Stimulated activated CD8-positive, alpha-beta memory T cell treated with anti-CD3 and anti-CD28 coated beads, Interleukin-15, amount 100 ng/mL, for 24 hours (primary cell): ENCODE results near the gene ADAMTS17.

ENCODE experiments used
- DNase-seq: peaks from one replicate; pipeline ENCODE4 v3.0.0-alpha.2; 2020; ENCODE audit warnings: low read depth

ADAMTS17 gene

DNA sequence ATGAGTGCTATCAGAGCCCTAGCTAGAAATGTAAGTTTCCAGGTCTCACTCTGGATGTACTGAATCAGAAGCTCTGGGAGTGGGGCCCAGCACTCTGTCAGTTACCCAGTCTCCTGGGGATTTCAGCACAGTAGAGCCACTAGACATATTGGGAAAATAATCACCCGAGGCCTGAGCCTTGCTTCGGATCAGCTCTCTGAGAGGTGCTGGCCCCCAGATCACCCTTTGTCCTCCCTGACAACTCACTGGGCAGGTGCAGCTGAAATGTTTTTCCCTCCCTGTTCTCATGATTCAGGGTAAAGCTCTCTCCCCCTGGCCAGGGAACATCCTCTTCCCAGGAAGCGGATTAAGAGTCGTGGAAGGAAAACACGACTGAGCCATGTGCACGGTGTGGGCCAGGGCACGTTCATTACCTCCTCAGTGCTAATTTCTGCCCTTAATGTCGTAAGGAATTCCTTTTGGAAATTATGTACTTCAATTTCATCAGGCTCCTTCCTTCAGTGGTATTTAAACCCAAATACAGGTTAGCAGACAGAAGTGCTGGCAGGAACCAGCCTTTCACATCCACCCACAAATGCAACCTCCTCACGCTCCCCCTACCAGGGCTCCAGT, 311.8 kb downstream of the ADAMTS17 start:
- no peak for DNase-seq

DNA sequence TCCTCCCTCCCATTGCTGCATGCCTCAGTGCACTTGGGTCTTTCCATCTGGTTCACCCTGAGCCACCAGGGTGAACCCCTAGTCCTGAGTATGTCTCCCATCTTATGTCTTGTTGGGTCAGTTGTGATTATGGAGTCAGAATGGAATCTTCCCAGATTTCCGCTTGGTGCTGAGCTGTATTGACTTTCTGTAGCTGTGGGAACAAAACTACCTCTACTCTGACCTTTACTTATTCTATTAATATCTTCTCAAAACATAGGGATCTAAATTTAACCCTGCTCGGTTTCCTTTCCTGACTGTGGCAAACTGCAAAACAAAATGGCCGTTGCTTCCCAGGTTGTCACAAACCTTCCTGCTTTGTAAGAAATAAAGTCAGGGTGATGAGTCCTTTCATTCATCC, 312.7 kb downstream of the ADAMTS17 start:
- no peak for DNase-seq

DNA sequence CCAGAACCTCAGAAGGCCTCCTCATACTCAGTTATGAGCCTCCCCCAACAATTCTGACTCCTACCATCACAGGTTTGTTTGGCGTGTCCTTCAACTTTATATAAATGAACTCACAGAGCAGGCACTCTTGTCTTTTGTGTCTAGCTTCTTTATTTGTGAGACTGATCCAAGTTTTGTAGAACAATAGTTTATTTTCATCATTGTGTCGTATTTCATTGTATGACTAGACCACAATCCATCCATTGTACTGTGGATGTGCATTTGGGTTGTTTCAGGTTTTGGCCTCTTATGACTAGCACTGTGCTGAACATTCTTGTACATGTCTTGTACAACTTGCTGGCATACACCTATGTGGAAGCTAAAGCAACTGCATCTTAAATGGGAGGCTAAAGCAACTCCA, 315.7 kb downstream of the ADAMTS17 start:
- no peak for DNase-seq

DNA sequence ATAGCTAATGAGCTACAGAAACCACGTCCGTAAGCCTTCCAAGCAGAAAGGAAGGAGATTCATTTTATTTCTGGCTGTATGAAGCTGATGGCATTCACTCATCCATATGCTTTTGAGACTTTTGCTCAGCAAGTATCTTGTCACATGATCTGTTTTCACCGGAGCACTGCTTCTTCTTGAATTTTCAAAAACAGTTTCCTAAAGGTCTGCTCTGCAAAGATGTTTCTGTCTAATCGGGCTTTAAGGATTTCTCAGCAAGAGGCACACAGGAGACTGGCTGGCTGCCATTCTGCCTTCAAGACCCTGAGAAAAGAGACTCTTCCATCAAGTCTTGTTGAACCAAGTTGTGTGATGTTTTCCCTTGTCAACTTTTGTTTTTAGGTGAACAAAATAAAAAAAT, 319.0 kb downstream of the ADAMTS17 start:
- no peak for DNase-seq

DNA sequence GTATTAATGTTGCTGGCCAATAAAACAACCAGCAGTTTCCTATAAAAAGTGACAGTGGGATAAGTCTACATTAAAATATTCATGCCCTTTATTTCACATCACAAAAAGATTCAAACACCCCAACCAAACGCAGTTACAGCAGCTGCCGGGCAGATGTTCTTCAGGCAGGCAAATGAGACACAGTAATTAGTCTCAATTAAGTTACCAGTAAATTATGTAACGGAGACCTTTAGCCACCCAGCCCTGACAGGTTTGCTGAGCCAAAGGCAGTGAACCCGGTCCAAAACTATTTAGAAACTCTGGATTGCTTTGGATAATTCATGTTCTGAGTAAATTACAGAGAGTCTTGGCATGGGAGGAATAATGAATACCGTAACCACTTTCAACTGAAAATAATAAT, 319.4 kb downstream of the ADAMTS17 start:
- DNase-seq: no peak

DNA sequence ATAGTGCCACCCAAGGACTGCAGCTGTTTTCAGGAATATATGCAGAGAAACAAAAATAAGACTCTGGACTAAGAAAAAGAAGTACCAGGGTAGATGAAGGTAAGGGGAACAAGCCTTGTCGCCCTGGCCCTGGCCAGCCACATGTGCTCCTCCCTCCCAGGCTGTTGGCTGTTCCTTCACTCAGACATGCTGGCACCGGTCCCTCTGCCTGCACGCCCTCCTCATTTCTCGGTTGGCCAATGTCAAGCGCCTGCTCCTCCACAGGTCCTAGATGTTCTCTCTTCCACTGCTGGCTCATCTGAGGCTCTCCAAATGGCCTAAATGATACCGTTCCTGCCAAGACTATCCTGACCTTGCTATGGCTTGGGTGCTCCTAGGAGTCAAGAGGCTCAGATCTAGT, 320.1 kb downstream of the ADAMTS17 start:
- DNase-seq: no peak

DNA sequence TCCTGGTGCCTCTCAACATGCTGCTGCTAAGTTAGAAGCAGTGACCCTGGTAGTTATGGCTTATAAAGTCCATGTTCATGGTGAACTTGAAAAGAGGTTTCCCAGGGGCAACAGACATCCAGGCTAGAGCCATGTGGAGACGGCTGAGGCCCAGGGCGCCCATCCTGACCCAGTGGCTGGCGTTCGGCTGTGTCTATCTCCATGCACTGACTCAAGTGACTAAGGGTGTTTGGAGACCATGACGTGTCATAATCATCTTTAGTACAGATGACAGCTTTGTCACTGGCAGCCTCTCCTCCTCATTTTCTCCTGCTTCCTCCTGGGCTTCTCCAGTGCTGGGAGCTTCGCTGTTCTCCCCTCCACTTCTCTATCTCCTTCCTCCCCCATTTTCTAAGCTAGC, 321.2 kb downstream of the ADAMTS17 start:
- no peak for DNase-seq

DNA sequence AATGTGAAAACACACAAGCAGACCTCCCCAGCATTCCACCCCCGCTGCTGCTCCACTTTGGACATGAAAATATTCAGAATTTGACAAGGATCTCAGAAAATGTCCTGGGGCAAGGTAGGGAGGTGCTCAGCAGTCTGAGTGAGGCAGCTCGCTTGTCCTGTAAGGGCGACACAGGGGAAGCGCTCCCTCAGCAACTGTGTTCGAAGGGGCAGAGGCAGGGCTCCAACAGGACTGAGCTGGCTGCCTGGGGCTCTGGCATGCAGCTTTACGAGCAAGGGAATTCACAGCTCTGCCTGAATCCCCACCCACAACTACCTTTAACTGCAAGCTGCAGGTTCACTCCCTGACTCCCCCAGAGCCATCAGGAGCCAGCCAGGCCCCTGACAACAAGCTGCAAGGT, 321.6 kb downstream of the ADAMTS17 start:
- no peak for DNase-seq

DNA sequence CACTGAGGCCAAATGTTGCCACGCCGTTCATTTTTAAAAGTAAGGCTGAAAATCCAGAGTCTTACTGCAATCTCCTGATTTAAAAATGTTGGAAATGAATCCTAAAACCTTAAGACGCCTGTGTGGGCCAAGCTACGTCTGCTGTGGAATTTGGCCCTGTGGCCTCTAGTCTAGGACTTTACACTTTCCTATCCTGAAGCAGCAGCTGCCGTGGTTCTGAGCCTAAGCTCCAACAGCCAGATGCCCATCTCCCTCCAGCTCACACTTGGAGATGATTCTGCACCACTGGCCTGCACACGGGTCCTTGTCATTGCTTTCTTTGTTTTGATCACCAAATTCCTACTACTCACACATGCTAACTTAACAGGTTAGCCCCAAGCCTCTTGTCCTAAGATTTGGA, 322.2 kb downstream of the ADAMTS17 start:
- no peak for DNase-seq

DNA sequence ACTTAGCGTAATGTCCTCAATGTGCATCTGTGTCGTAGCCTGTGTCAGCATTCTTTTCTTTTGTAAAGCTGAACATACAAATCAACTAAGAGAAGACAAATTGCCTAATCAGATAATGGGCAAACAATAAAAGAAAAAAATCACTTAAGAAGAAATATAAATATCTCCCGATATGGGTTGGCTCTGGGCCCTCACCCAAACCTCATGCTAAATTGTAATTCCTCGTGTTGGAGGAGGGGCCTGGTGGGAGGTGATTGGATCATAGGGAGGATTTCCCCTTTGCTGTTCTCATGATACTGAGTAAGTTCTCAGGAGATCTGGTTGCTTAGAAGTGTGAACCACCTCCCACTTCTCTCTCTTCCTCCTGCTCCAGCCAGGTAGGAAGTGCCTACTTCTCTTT, 323.6 kb downstream of the ADAMTS17 start:
- DNase-seq: no peak

DNA sequence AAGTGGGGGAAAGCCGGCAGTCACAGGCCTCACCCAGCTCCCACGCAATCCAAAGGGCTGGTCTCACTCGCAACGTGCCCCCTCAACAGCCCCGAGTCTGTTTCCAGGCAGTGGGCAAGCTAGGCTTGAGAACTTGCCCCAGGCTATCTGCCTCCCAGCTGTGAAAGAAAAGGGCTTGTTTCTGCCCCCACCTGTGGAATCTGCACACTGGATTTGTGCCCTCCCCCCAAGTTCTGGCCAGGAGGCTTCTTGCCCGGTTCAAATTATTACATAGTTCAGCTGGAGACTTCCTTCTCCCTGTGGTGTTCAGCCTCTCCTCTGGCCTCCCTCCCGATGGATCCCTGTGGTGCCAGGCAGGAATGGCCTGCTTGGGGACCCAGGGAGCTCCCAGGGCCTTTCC, 324.6 kb downstream of the ADAMTS17 start:
- DNase-seq: no peak

DNA sequence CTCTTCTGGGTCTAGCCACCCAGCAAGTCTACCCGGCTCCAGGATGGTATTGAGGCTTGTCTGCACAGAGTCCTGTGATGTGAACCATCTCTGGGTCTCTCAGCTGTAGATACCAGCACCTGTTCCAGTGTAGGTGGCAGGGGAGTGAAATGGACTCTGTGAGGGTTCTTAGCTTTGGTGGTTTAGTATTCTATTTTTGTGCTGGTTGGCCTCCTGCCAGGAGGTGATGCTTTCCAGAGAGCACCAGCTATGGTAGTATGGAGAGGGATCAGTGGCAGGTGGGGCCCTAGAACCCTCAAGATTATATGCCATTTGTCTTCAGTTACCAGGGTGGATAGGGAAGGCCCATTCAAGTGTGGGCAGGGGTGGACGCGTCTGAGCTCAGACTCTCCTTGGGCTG, 325.1 kb downstream of the ADAMTS17 start:
- DNase-seq: no peak

DNA sequence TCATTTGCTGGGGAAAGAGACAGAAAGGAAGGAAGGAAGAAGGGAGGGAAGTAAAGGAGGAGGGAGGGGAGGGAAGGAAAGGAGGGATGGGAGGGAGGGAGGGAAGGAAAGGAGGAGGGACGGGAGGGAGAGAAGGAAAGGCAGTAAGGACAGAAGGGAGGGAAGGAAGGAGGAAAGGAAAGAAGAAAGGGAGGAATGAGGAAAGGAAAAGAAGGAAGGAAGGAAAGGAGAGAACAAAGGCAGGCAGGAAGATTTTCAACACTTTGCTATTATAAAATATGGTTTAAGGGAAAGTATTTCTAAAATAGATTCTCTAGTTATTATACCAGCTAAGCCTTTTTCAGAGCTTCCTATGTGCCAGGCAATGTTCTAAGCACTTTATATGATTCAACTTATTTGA, 330.5 kb downstream of the ADAMTS17 start:
- DNase-seq: no peak

DNA sequence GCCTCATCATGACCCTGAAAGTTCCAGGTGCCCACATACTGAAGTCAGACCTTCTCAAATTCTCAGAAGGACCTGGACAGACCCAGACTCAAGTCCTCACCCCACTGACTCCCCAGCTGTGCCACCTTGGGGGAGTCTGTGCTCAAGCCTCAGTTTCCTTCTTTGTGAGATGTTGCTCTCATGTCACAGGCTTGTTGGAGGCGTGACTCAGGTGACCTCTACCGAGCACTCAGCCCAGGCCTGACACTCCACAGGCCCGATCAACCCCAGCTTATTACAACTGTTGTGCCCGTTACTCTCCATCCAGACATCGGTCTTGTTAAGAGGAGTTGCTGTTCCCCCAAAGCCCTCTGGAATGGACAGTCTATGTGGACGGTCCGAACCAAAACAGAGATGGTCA, 332.4 kb downstream of the ADAMTS17 start:
- DNase-seq: no peak

DNA sequence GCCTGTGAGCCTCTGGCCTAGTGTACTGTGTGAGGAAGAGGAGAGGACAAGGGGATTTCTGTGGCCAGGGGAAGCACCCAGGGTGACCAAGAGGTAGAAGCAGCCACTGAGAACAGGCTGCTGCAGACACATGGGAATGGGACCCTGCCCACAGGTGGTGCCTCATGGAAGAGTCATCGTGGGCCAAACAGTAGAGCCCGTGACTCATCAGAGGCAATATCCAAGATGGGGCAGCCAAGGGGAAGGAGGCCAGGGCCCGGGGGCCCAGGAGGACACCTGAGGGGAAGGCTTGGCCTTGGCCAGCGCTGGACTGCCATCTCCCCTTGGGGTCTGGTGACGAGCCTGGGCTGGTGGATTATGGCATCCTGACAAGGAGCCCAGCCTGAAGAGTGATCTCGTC, 333.5 kb downstream of the ADAMTS17 start:
- no peak for DNase-seq

DNA sequence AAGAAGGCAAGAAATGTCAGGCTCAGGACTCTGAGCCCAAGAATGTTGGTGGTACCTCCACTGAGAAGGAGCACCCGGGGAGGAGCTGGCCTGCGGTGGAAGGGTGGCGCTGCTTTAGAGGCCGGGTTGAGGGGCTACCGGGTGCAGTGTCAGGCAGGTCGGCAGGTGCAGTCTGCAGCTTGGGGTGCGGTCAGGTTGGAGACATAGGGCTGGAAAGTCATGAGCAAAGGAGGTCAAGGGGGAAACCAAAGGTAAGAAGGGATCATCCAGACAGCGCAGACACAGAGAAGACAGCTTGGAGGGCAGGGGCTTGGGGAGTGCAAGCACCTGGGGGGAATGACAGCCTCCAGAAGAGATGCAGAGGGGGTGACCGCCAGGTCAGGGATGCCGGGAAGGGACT, 334.2 kb downstream of the ADAMTS17 start:
- DNase-seq: no peak

DNA sequence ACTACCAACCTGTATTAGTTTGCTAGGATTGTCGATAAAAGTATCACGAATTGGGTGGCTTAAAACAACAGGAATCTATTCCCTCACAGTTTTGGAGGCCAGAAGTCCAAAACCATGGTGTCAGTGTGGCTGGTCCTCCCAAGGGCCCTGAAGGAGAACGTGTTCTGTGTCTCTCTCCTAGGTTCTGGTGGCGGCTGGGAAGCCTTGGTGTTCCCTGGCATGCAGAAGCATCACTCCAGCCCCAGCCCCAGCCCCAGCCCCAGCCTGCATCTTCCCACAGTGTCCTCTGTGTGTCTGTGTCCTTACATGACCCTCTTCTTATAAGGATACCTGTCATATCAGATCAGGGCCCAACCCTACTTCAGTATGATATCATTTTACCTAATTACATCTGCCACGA, 336.1 kb downstream of the ADAMTS17 start:
- no peak for DNase-seq

DNA sequence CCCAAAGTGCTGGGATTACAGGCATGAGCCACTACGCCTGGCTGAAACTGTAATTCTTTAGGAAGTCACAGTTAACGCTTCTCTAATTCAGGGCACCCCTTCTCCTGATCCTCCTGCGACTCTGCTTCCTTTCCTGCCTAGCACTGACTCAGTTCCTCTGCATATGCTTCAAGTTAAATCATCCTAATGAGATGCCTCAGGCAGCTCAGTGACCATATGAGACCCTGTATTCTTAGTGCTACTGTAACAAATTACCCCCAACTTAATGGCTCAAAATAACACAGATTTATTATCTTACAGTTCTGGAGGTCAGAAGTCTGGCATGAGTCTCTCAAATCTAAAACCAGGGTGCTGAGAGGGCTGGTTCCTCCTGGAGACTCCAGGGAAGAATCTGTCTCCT, 336.8 kb downstream of the ADAMTS17 start:
- no peak for DNase-seq

DNA sequence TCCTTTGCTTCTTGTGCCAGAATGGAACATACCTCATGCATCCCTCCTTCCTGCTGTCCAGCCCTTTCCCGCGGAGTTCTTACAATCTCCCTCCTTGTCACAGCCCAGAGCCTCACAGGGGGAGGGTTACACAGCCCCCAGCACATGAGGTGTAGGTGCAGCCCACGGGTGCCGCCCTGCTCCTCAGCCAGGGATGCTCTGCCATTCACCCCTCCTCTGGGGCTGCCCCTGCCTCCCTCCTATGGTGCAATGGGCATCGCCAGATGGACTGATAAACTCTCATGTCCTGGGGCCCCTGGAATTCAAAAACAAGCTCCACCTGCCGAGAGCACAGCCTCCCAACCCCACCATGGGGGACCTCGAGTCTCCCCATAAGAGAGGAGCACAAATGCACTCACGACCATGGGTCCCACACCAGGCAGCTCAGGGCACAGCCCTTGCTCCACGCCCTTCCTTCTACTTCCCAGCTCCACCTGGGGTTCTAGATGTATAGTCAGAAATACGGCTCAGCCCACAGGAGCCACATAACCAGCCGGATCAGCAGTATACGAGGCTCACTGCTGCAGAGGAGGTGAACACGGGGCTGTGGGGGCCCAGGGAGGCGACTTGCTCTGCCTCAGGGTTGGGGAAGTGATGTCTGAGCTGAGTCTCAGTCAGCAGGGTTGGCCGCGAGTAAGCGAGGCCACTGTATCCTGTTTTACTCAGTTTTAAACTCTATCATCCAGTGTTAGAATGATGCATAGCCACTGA, 338.8 kb downstream of the ADAMTS17 start:
- DNase-seq: no peak

DNA sequence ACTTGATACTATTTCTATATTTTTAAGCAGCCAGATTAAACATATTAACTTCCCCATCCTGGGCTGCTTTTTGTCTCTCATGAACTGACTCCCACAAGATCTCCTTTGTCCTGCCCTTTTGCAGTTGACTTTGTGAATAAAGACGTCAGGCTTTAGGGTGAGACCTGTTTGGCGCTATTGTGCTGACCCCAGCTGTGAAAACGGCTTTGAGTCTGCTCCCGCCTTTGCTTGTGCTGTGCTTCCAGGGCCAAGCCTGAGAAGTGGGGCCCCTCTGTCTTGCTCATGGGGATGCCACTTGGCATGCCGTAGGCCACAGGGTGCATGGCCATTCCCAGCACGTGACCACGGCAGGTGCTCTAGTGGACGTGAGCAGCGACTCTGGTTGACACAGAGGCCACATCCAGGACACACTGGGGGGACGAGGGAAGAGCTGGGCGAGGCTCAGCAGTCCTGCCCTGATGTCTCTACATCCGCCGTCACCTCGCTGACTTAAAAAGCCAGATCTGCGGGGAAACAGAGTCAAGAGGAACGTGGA, 339.6 kb downstream of the ADAMTS17 start:
- DNase-seq: no peak

DNA sequence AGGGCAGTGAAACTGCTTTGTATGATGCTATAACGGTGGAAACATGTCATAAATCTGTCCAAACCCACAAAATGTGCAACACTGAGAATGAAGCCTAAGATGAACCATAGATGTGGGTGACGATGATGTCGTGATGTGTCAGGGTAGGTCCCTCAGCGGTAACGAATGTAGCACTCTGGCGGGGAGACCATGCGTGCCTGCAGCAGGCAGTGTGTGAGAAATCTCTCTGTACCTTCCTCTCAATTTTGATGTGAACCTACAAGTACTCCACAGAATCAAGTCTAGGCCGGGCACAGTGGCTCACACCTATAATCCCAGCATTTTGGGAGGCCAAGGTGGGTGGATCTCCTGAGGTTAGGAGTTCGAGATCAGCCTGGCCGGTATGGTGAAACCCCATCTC, 340.4 kb downstream of the ADAMTS17 start:
- DNase-seq: no peak

DNA sequence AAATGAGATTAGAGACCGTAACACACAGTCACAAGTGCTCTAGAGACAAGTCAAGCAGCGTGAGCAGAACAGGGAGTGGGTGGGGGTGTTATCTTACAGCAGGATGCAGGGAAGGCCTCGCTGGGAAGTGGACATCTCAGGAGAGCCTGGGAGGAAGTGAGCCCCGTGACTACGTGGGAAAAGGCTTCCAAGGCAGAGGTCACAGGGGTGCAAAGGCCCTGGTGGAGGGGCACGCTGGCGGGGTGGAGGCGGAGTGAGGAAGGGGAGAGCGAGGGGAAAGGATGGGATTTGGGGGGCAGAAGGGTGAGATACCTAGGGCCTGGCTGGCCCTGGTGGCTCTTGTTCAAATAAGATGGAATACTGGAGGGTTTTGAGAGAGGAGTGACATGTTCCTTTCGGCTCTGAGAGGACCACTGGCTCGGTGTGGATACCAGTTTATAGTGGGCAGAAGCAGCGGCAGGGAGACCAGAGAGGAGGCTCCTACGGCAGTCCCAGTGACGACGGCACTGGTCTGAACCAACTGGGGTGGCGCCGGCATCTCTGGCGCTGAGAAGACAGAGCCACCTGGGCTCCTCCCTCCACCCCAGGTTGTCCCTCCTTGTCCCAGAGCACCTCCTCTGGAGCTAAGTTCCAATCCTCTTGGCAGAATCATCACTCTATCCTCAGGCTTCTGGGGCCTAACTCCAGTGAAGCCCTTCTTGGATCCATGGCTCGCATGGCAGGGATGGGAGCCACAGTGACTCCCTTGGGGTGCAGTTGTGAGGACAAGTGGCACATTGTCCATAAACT, 342.3 kb downstream of the ADAMTS17 start:
- no peak for DNase-seq

DNA sequence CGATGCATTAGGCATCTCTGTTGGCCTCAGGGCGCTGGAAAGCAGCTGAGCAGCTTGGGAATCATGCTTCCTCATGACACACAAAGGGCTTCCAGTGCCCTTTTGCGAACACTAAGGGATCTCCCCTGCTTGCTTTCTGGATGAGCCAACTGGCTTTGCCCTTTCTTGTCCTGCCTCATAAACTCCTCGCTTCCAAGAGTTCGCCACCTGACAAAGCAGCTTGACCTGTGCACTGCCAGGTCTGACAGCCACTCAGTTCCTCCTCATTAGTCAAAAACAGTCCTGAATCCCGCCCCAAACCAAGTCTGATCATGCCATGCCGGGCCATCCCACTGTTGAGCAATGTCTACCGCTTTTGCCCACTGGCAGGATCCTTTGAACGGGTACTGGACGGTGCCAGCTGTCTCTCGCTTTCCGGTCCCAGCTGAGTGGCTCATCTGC, 343.1 kb downstream of the ADAMTS17 start:
- DNase-seq: no peak
